AG04449 (cell line): ENCODE data around the gene PDE3A.

Experiments
- CTCF ChIA-PET: fragments of 350-600 bp; formaldehyde crosslinking; extraction: SDS; loops from one replicate; lab custom pipeline; 2021; ENCODE audit warnings: antibody characterized with exemption; lab: Yijun Ruan, JAX
- POLR2A ChIA-PET: fragments of 400-600, 350-600 bp; formaldehyde crosslinking; extraction: SDS; loops from one replicate; lab custom pipeline; 2020; ENCODE audit warnings: antibody characterized with exemption, inconsistent platforms; lab: Yijun Ruan, JAX
- DNase-seq: peaks from one replicate; pipeline ENCODE4 v3.0.0-alpha.2; 2010; ENCODE audit warnings: low read depth, low spot score
- H3K4me3 ChIP-seq: 2 replicates; pipeline ENCODE4 v1.5.1; 2011; ENCODE audit warnings: low read depth, mild to moderate bottlenecking, control low read depth, low read length
- TF ChIP-seq, protein P1 (sequence below): IDR thresholded peaks from one replicate; pipeline ENCODE4 v1.5.1; 2011; ENCODE audit warnings: mild to moderate bottlenecking, moderate library complexity, low read length, control low read depth, inconsistent platforms; ENCODE audit not compliant: insufficient read depth; ENCODE audit errors: missing control alignments

PDE3A gene

DNA sequence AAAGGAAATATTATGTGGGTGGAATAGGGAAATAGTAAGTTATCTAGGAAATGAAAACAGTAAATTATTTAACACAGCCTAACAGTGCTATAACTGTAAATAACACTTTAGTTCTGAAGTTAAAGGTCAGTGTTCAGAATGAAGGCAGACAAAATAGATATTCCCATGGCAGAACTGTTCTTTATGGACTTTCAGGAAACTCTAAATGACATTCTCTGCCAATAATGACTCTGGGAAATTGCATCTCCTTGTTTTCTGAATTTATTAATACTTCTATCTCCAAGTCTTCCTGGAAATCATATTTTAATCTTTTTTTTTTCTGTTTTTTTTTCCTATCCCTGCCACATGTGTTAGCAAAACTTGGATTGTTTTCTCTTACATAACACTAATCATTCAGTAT lies 101.4 kb downstream of the PDE3A start:
- H3K4me3 ChIP-seq, result no peak overlapping the region
- no peak for DNase-seq
- CTCF ChIA-PET, result no interaction called here
- POLR2A ChIA-PET, result no interaction called here
- TF ChIP-seq, protein P1, sequence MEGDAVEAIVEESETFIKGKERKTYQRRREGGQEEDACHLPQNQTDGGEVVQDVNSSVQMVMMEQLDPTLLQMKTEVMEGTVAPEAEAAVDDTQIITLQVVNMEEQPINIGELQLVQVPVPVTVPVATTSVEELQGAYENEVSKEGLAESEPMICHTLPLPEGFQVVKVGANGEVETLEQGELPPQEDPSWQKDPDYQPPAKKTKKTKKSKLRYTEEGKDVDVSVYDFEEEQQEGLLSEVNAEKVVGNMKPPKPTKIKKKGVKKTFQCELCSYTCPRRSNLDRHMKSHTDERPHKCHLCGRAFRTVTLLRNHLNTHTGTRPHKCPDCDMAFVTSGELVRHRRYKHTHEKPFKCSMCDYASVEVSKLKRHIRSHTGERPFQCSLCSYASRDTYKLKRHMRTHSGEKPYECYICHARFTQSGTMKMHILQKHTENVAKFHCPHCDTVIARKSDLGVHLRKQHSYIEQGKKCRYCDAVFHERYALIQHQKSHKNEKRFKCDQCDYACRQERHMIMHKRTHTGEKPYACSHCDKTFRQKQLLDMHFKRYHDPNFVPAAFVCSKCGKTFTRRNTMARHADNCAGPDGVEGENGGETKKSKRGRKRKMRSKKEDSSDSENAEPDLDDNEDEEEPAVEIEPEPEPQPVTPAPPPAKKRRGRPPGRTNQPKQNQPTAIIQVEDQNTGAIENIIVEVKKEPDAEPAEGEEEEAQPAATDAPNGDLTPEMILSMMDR, result no peak

- TF ChIP-seq, protein P1, result no peak
- CTCF ChIA-PET, result interaction anchor here (0.9 to 2.7 kb wide), 5 partner anchors 10 to 130 kb away, joined by 3 to 13 read pairs (median 5); no protein-coding TSS in a partner anchor
- POLR2A ChIA-PET, result no interaction called here
- no peak overlapping the region for H3K4me3 ChIP-seq
- no peak for DNase-seq
These were observed 103.9 kb downstream of the PDE3A start for GRCh38 chr12:20472102-20472782.

GRCh38 chr12:20473133-20473532 lies 104.8 kb downstream of the PDE3A start:
- ChIA-PET POLR2A (no interaction called here), CTCF (interaction anchor here (0.9 to 2.7 kb wide), 5 partner anchors 9 to 129 kb away, joined by 3 to 13 read pairs (median 5); no protein-coding TSS in a partner anchor)
- DNase-seq, result no peak
- H3K4me3 ChIP-seq, result no peak overlapping the region
- TF ChIP-seq, protein P1, result no peak

GRCh38 chr12:20474016-20474415 lies 105.7 kb downstream of the PDE3A start:
- ChIA-PET CTCF (interaction anchor here (0.8 to 1.1 kb wide), 3 partner anchors 10 to 128 kb away, joined by 3 to 5 read pairs (median 3); no protein-coding TSS in a partner anchor), POLR2A (no interaction called here)
- no peak for DNase-seq
- H3K4me3 ChIP-seq, result no peak overlapping the region
- TF ChIP-seq, protein P1, result no peak

- ChIA-PET POLR2A (no interaction called here), CTCF (interaction anchor here (0.8 to 1.0 kb wide), 2 partner anchors 11 to 12 kb away, joined by 3 to 8 read pairs; no protein-coding TSS in a partner anchor)
- TF ChIP-seq, protein P1, result no peak
- H3K4me3 ChIP-seq, result no peak overlapping the region
- no peak for DNase-seq
These were observed 106.1 kb downstream of the PDE3A start for GRCh38 chr12:20474443-20474842.

DNA sequence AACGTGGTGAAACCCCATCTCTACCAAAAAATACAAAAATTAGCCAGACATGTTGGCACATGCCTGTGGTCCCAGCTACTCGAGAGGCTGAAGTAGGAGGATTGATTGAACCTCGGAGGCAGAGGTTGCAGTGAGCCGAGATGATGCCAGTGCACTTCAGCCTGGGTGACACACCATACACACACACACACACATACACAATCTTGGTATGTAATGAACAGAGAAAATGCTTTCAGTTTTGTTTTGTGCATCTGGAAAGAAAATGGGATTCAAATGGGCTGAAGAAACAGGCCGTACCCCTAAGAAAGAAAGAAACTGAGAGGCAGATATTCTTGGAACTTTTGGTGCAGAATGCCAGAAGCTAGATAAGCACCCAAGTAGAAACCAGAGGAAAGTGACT lies 107.2 kb downstream of the PDE3A start:
- no peak overlapping the region for H3K4me3 ChIP-seq
- no peak for DNase-seq
- POLR2A ChIA-PET, result no interaction called here
- CTCF ChIA-PET, result interaction anchor here (1.0 kb wide), 1 partner anchor 12 kb away, joined by 8 read pairs; no protein-coding TSS in a partner anchor
- TF ChIP-seq, protein P1, result no peak
